Ishikawa (cell line): ENCODE data around the gene RBMS3.

Experiments
- CREB1 ChIP-seq: IDR thresholded peaks from 2 replicates; pipeline ENCODE4 v1.6.1; 2012; ENCODE audit warnings: low read depth
- EP300 ChIP-seq: IDR thresholded peaks from 2 replicates; pipeline ENCODE4 v1.6.1; 2012; ENCODE audit warnings: borderline replicate concordance
- NFIC ChIP-seq: IDR thresholded peaks from 2 replicates; pipeline ENCODE4 v1.6.1; 2012
- RAD21 ChIP-seq: IDR thresholded peaks from 2 replicates; pipeline ENCODE4 v1.6.1; 2012; ENCODE audit warnings: low read depth
- TAF1 ChIP-seq: IDR thresholded peaks from 2 replicates; pipeline ENCODE4 v1.6.1; 2012; ENCODE audit warnings: low read depth, mild to moderate bottlenecking

DNA sequence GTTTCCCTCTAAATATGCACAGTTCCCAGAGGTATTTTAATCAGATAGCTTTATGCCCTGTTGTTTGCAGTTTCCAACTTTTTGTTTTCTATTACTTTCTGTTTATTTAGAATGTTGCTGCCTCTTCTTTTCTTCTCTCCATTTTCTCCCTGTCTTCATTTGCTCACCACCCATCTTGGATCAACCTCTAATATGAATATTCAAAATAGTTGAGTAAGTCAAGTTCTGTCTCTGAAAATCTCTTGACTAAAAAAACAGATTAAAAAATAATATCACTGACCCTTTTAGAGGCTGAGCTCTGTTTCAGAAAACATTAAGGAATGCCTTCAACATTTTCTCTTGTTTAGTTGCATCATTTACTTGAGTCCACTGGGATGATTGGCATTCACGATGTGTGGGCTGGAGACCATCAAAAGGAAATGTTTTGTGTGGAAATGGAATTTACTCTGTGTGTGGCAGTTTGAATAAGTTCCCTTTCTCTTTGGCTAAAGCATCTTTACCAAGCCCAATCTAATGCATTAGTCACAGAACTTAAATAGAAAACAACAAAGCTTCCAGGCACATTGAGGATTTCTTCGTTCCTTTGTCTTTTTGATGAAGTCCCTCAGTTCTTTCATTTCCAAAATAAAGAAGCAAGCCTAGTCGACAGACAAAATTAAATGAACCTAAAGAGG lies 691.6 kb downstream of the RBMS3 start:
- TF ChIP-seq RAD21 (no peak), EP300 (no peak), NFIC (no peak), CREB1 (no peak), TAF1 (no peak)
